IMR-90 (cell line): ENCODE data around the gene RHOT2. TPM values are rescaled to one million over a fixed set of nuclear protein-coding genes. Genes with fewer than 3 reads are reported as not detected.

Experiments
- ATAC-seq: fragments of 200-7000 bp; cut with Tn5 transposase; 2 replicates; pipeline ENCODE4 v1.9.1; 2020; ENCODE audit warnings: low read depth, mild to moderate bottlenecking, moderate library complexity
- BruUV-seq: library from RNA; stranded (reverse); fragments of 400-500 nt; replicated peaks from 2 replicates; lab custom pipeline; 2021; lab: Mats Ljungman, UMichigan
- CTCF ChIA-PET: fragments of 300-600 bp; formaldehyde crosslinking; extraction: SDS; loops from one replicate; lab custom pipeline; 2021; ENCODE audit warnings: antibody characterized with exemption; lab: Yijun Ruan, JAX
- POLR2A ChIA-PET: fragments of 300-600 bp; sonication (Branson Sonifier 250); formaldehyde crosslinking; loops from one replicate; lab custom pipeline; 2022; ENCODE audit warnings: antibody characterized with exemption; ENCODE audit not compliant: unreplicated experiment; lab: Charles Lee
- DNase-seq: peaks from one replicate; pipeline ENCODE4 v3.0.0; 2013
- H2AFZ ChIP-seq: replicated peaks from 2 replicates; pipeline ENCODE3; 2013; ENCODE audit warnings: low read length, mild to moderate bottlenecking; ENCODE audit not compliant: poor library complexity
- H2AK5ac ChIP-seq: 2 replicates; pipeline ENCODE4 v1.6.1; 2013; ENCODE audit warnings: low read depth, low read length, inconsistent platforms
- H2AK9ac ChIP-seq: replicated peaks from 2 replicates; pipeline ENCODE3; 2013; ENCODE audit warnings: mild to moderate bottlenecking, low read depth, low read length, moderate library complexity; ENCODE audit not compliant: poor library complexity
- H2BK120ac ChIP-seq: 2 replicates; pipeline ENCODE4 v1.6.1; 2013; ENCODE audit warnings: low read depth, low read length, inconsistent platforms
- H2BK15ac ChIP-seq: 3 replicates; pipeline ENCODE4 v1.6.1; 2013; ENCODE audit warnings: low read depth, low read length, inconsistent platforms
- H2BK20ac ChIP-seq: 2 replicates; pipeline ENCODE4 v1.6.1; 2013; ENCODE audit warnings: low read depth, mild to moderate bottlenecking, inconsistent platforms, low read length, moderate library complexity
- H2BK5ac ChIP-seq: 2 replicates; pipeline ENCODE4 v1.6.1; 2013; ENCODE audit warnings: mild to moderate bottlenecking, low read depth, low read length, inconsistent platforms; ENCODE audit not compliant: poor library complexity, severe bottlenecking
- H3K14ac ChIP-seq: replicated peaks from 2 replicates; pipeline ENCODE4 v1.6.1; 2013; ENCODE audit warnings: low read depth, low read length, inconsistent platforms
- H3K18ac ChIP-seq: 2 replicates; pipeline ENCODE4 v1.6.1; 2013; ENCODE audit warnings: low read depth, low read length, control low read depth
- H3K23ac ChIP-seq: 2 replicates; pipeline ENCODE4 v1.6.1; 2013; ENCODE audit warnings: low read depth, low read length, inconsistent platforms
- H3K27ac ChIP-seq: 2 replicates; pipeline ENCODE4 v1.5.1; 2013; ENCODE audit warnings: mild to moderate bottlenecking, control low read depth, low read length; ENCODE audit not compliant: insufficient read depth
- H3K27me3 ChIP-seq: 2 replicates; pipeline ENCODE4 v1.6.1; 2013; ENCODE audit warnings: low read length; ENCODE audit not compliant: control insufficient read depth, insufficient read depth
- H3K36me3 ChIP-seq: 2 replicates; pipeline ENCODE4 v1.6.1; 2013; ENCODE audit warnings: low read length, mixed read lengths; ENCODE audit not compliant: control insufficient read depth, insufficient read depth
- H3K4ac ChIP-seq: 2 replicates; pipeline ENCODE4 v1.6.1; 2013; ENCODE audit warnings: low read depth, low read length, inconsistent platforms
- H3K4me1 ChIP-seq: 2 replicates; pipeline ENCODE4 v1.6.1; 2013; ENCODE audit warnings: low read length, mixed read lengths; ENCODE audit not compliant: control insufficient read depth, insufficient read depth
- H3K4me2 ChIP-seq: 2 replicates; pipeline ENCODE4 v1.6.1; 2013; ENCODE audit warnings: low read depth, mild to moderate bottlenecking, control low read depth, low read length, moderate library complexity
- H3K4me3 ChIP-seq: 2 replicates; pipeline ENCODE4 v1.5.1; 2013; ENCODE audit warnings: low read depth, mild to moderate bottlenecking, control low read depth, low read length, moderate library complexity; ENCODE audit not compliant: insufficient read depth
- H3K56ac ChIP-seq: 2 replicates; pipeline ENCODE4 v1.6.1; 2013; ENCODE audit warnings: low read length, inconsistent platforms; ENCODE audit not compliant: insufficient read depth; ENCODE audit errors: extremely low read depth
- H3K79me1 ChIP-seq, 2 experiments: 2 replicates each; pipeline ENCODE4 v1.6.1; 2013; ENCODE audit warnings: low read length in 2 of 2, inconsistent platforms in 1 of 2, low read depth in 1 of 2
- H3K9ac ChIP-seq: 2 replicates; pipeline ENCODE4 v1.6.1; 2013; ENCODE audit warnings: low read depth, low read length, control low read depth
- H3K9me1 ChIP-seq: 2 replicates; pipeline ENCODE4 v1.6.1; 2013; ENCODE audit warnings: low read length, inconsistent platforms; ENCODE audit not compliant: insufficient read depth
- H3K9me3 ChIP-seq: 2 replicates; pipeline ENCODE4 v1.6.1; 2013; ENCODE audit warnings: low read length; ENCODE audit not compliant: control insufficient read depth, insufficient read depth
- H4K20me1 ChIP-seq: 2 replicates; pipeline ENCODE4 v1.6.1; 2013; ENCODE audit warnings: low read length, inconsistent platforms; ENCODE audit not compliant: insufficient read depth
- H4K5ac ChIP-seq: 2 replicates; pipeline ENCODE4 v1.6.1; 2013; ENCODE audit warnings: mild to moderate bottlenecking, low read depth, low read length, control low read depth
- H4K8ac ChIP-seq, 2 experiments: 2 replicates each; pipeline ENCODE4 v1.6.1; 2013; ENCODE audit warnings: low read depth in 2 of 2, low read length in 2 of 2, control low read depth in 1 of 2, inconsistent platforms in 1 of 2
- H4K91ac ChIP-seq: 2 replicates; pipeline ENCODE4 v1.6.1; 2013; ENCODE audit warnings: low read depth, low read length, inconsistent platforms; ENCODE audit not compliant: insufficient read depth
- CEBPB ChIP-seq: IDR thresholded peaks from 2 replicates; pipeline ENCODE4 v1.6.1; 2012; ENCODE audit warnings: low read depth, low read length, improper control_type of control experiment
- CHD1 ChIP-seq: IDR thresholded peaks from 2 replicates; pipeline ENCODE4 v1.6.1; 2012; ENCODE audit warnings: low read depth, low read length, improper control_type of control experiment
- FOS ChIP-seq: fragments of 150-350 bp; IDR thresholded peaks from 2 replicates; pipeline ENCODE4 v1.6.1; 2016; ENCODE audit warnings: low read depth, low read length
- MAFK ChIP-seq: IDR thresholded peaks from 2 replicates; pipeline ENCODE4 v1.6.1; 2012; ENCODE audit warnings: low read depth, low read length, improper control_type of control experiment
- MXI1 ChIP-seq: IDR thresholded peaks from 2 replicates; pipeline ENCODE4 v1.6.1; 2012; ENCODE audit warnings: low read depth, mild to moderate bottlenecking, low read length, moderate library complexity, borderline replicate concordance
- NFE2L2 ChIP-seq: fragments of 150-350 bp; IDR thresholded peaks from 2 replicates; pipeline ENCODE4 v1.6.1; 2016; ENCODE audit warnings: low read depth, mild to moderate bottlenecking, low read length
- POLR2A ChIP-seq: IDR thresholded peaks from 2 replicates; pipeline ENCODE4 v1.6.1; 2012; ENCODE audit warnings: mild to moderate bottlenecking, low read depth, low read length
- RAD21 ChIP-seq: IDR thresholded peaks from 2 replicates; pipeline ENCODE4 v1.6.1; 2012; ENCODE audit warnings: low read length, improper control_type of control experiment
- RCOR1 ChIP-seq: IDR thresholded peaks from 2 replicates; pipeline ENCODE4 v1.6.1; 2012; ENCODE audit warnings: mild to moderate bottlenecking, low read length, improper control_type of control experiment; ENCODE audit not compliant: insufficient replicate concordance
- RFX5 ChIP-seq: IDR thresholded peaks from 2 replicates; pipeline ENCODE4 v1.8.0; 2012; ENCODE audit warnings: low read depth, mild to moderate bottlenecking, low read length, moderate library complexity
- WGBS, 2 experiments: methylation state at CpG; one replicate each; pipeline versions ENCODE4 v1.1.5 to v1.1.7; 2013; ENCODE audit warnings: missing lambda C conversion rate in 2 of 2; ENCODE audit not compliant: insufficient read length in 1 of 2; ENCODE audit errors: extremely low coverage in 2 of 2; 5-methylcytosine and 5-hydroxymethylcytosine counted together
- dilution Hi-C: fragments of 300-500 bp; cut with HindIII; formaldehyde crosslinking; loops from one replicate; pipeline ENCODE4 v1.14.3; 2018; ENCODE audit warnings: low sequenced_read_pairs; ENCODE audit not compliant: unreplicated experiment
- in situ Hi-C: fragments of 300-500 bp; cut with MboI; formaldehyde crosslinking; loops from 3 replicates; pipeline ENCODE4 v1.14.3; 2019; ENCODE audit warnings: low sequenced_read_pairs, inconsistent platforms, mixed read lengths
- intact Hi-C: fragments of 100-400 bp; cut with micrococcal nuclease; formaldehyde crosslinking; loops from 2 replicates; pipeline ENCODE4 v1.10.0; 2022
- polyA plus RNA-seq, 3 experiments: library from polyadenylated mRNA; depleted of rRNA; stranded (reverse); fragments of >200 nt; gene quantifications; 2 replicates each; pipeline ENCODE4 v1.2.3, GENCODE V29; 2012; ENCODE audit warnings: low replicate concordance in 1 of 3
- total RNA-seq: library from RNA; depleted of rRNA; stranded (reverse); fragments of >200 nt; gene quantifications from 2 replicates; pipeline ENCODE4 v1.2.3, GENCODE V29; 2012
- TF ChIP-seq, protein P1 (sequence below): conservative IDR thresholded peaks from 2 replicates; pipeline ENCODE4 v1.5.1; 2012; ENCODE audit warnings: mild to moderate bottlenecking, low read depth, low read length, improper control_type of control experiment
- TF ChIP-seq, protein P2 (sequence below): fragments of 150-350 bp; IDR thresholded peaks from 2 replicates; pipeline ENCODE4 v1.6.1; 2017; ENCODE audit warnings: mild to moderate bottlenecking, antibody characterized with exemption, low read length, low read depth

The RHOT2 gene
- total and polyA plus RNA-seq, 2 of the 4 experiments (the other 2 are of a cell fraction) = 20.3 to 181 TPM

DNA sequence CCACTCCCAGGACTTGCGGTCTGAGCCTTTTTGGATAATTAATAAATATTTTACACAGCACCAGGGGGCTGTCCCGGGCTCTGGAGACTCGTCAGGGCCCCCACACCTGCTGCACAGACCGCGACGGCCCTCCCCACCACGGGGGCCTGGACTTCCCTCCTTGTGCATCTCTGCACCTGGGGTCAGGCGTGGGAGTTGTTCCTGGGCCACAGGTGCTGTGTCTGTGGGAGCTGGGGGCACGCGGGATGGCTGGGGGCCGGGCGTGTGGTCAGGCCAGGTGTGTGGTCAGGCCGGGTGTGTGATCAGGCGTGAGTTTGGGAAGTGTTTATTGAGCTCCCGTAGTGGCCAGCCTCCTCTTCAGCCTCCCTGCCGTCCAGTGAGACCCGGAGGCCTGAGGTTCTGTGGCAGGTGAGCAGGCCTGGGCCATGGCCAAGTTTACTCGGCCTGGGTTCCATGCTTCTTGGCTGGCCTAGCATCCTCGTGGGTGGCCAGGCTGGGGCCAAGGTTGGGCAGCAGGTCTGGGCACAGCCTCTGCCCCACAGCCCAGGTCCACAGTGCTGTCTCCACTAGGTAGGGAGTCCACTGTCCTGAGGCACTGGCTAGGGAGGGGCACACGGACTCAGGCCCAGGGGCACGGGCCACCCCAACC lies 10.4 kb downstream of the RHOT2 start:
- Histone ChIP-seq H2BK15ac (no peak overlapping the region), H3K23ac (no peak overlapping the region), H3K4me1 (peaks cover 21% of the 10 kb centered on the region), H2AK9ac (peak overlapping the region; percentile 5), H3K9me1 (peaks cover 15% of the 10 kb centered on the region), H2BK20ac (no peak overlapping the region), H3K56ac (no peak overlapping the region), H3K79me1 (peaks cover 9 to 40% of the 10 kb centered on the region in 2 experiments; a peak in 3 of 4 replicates), H3K27me3 (no peaks in the 10 kb centered on the region), H3K36me3 (peaks cover 28% of the 10 kb centered on the region), H3K4ac (no peak overlapping the region), H4K8ac (no peak overlapping the region), H3K9me3 (no peaks in the 10 kb centered on the region), H2AK5ac (peak overlapping the region; percentile 67; the same call in 1 of the 2 replicates), H4K91ac (no peak overlapping the region), H2BK120ac (no peak overlapping the region), H2BK5ac (no peak overlapping the region), H2AFZ (no peak overlapping the region), H3K18ac (no peak overlapping the region), H3K27ac (no peak overlapping the region), H4K20me1 (peaks cover 46% of the 10 kb centered on the region), H3K9ac (no peak overlapping the region), H3K4me3 (no peak overlapping the region), H3K14ac (no peak overlapping the region), H4K5ac (no peak overlapping the region), H3K4me2 (no peak overlapping the region)
- WGBS, 2 experiments = 83% methylated on average over 9 of the region's 21 CpGs; no CpG with 5 or more reads in 1 of the 2 experiments
- DNase-seq (no peak), ATAC-seq (no peak)
- TF ChIP-seq CHD1 = no peak
- no peak for TF ChIP-seq NFE2L2
- no peak for TF ChIP-seq FOS
- no peak for TF ChIP-seq POLR2A
- TF ChIP-seq RAD21 = no peak
- TF ChIP-seq RCOR1 = no peak
- TF ChIP-seq RFX5 = no peak
- no peak for TF ChIP-seq MXI1
- TF ChIP-seq MAFK = no peak
- TF ChIP-seq, protein P1, sequence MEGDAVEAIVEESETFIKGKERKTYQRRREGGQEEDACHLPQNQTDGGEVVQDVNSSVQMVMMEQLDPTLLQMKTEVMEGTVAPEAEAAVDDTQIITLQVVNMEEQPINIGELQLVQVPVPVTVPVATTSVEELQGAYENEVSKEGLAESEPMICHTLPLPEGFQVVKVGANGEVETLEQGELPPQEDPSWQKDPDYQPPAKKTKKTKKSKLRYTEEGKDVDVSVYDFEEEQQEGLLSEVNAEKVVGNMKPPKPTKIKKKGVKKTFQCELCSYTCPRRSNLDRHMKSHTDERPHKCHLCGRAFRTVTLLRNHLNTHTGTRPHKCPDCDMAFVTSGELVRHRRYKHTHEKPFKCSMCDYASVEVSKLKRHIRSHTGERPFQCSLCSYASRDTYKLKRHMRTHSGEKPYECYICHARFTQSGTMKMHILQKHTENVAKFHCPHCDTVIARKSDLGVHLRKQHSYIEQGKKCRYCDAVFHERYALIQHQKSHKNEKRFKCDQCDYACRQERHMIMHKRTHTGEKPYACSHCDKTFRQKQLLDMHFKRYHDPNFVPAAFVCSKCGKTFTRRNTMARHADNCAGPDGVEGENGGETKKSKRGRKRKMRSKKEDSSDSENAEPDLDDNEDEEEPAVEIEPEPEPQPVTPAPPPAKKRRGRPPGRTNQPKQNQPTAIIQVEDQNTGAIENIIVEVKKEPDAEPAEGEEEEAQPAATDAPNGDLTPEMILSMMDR = no peak
- TF ChIP-seq, protein P2, sequence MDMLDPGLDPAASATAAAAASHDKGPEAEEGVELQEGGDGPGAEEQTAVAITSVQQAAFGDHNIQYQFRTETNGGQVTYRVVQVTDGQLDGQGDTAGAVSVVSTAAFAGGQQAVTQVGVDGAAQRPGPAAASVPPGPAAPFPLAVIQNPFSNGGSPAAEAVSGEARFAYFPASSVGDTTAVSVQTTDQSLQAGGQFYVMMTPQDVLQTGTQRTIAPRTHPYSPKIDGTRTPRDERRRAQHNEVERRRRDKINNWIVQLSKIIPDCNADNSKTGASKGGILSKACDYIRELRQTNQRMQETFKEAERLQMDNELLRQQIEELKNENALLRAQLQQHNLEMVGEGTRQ = no peak
- no peak for TF ChIP-seq CEBPB
- ChIA-PET POLR2A (no interaction called here), CTCF (no interaction called here)
- dilution Hi-C loops = no loop called here
- in situ Hi-C loops = no loop called here
- intact Hi-C loops = no loop called here
- BruUV-seq = no TSS peak
